Activated naive CD8-positive, alpha-beta T cell (primary cell): ENCODE data around the gene TAF11L7.
"Not testable (repeated sequence)": the region's sequence is repeated elsewhere in the genome, so short reads cannot be mapped to it uniquely, and the experiment has no call there.

Experiments used
- H3K27ac Mint-ChIP-seq: one replicate; pipeline ENCODE4 v1.8.0; 2021; ENCODE audit warnings: mixed read lengths
- H3K27me3 Mint-ChIP-seq: one replicate; pipeline ENCODE4 v1.8.0; 2021; ENCODE audit warnings: mixed read lengths
- H3K36me3 Mint-ChIP-seq: one replicate; pipeline ENCODE4 v1.8.0; 2021; ENCODE audit warnings: mixed read lengths
- H3K4me1 Mint-ChIP-seq: one replicate; pipeline ENCODE4 v1.8.0; 2021; ENCODE audit warnings: low read depth, mixed read lengths
- H3K4me3 Mint-ChIP-seq: one replicate; pipeline ENCODE4 v1.8.0; 2021; ENCODE audit warnings: mild to moderate bottlenecking, mixed read lengths
- H3K9me3 Mint-ChIP-seq: one replicate; pipeline ENCODE4 v1.8.0; 2021; ENCODE audit warnings: low read depth, mixed read lengths

The TAF11L7 gene

GRCh38 chr5:17585658-17586057, at the start of gene TAF11L7:
TSS of gene TAF11L7 (minus strand) at chr5:17585758.
- H3K9me3 Mint-ChIP-seq, H3K27me3 Mint-ChIP-seq, H3K4me1 Mint-ChIP-seq, H3K4me3 Mint-ChIP-seq, H3K27ac Mint-ChIP-seq, H3K36me3 Mint-ChIP-seq: not testable (repeated sequence)

GRCh38 chr5:17634160-17634559, 48.6 kb upstream of the TAF11L7 start, which contains the start of gene TAF11L14:
TSS of gene TAF11L14 (plus strand) at chr5:17634460.
- peaks cover 4% of the 10 kb centered on the region for H3K9me3 Mint-ChIP-seq

GRCh38 chr5:17631788-17632187, 46.2 kb upstream of the TAF11L7 start, which contains the start of gene TAF11L13:
TSS of gene TAF11L13 (plus strand) at chr5:17632088.
- not testable (repeated sequence) for H3K36me3 Mint-ChIP-seq, H3K9me3 Mint-ChIP-seq, H3K4me1 Mint-ChIP-seq, H3K4me3 Mint-ChIP-seq, H3K27me3 Mint-ChIP-seq, H3K27ac Mint-ChIP-seq

More at GRCh38 chr5:17634160-17634559, 48.6 kb upstream of the TAF11L7 start, which contains the start of gene TAF11L14:
- H3K4me3 Mint-ChIP-seq, result no peak within 1 kb of the TSS
- H3K36me3 Mint-ChIP-seq, result no peaks in the 10 kb centered on the region
- no peaks in the 10 kb centered on the region for H3K27me3 Mint-ChIP-seq
- H3K27ac Mint-ChIP-seq, result no peak within 1 kb of the TSS
- H3K4me1 Mint-ChIP-seq, result no peaks in the 10 kb centered on the region

GRCh38 chr5:17625686-17626085, 40.1 kb upstream of the TAF11L7 start:
- Mint-ChIP-seq H3K4me1 (no peaks in the 10 kb centered on the region), H3K27me3 (no peaks in the 10 kb centered on the region), H3K4me3 (no peak overlapping the region), H3K27ac (no peak overlapping the region), H3K9me3 (no peaks in the 10 kb centered on the region), H3K36me3 (no peaks in the 10 kb centered on the region)

- Mint-ChIP-seq H3K9me3 (peaks cover 3% of the 10 kb centered on the region), H3K4me3 (no peak overlapping the region), H3K4me1 (no peaks in the 10 kb centered on the region), H3K27ac (no peak overlapping the region), H3K36me3 (no peaks in the 10 kb centered on the region), H3K27me3 (no peaks in the 10 kb centered on the region)
Observed at GRCh38 chr5:17620627-17621026, 35.1 kb upstream of the TAF11L7 start.

GRCh38 chr5:17619354-17619753, 33.8 kb upstream of the TAF11L7 start:
- H3K9me3 Mint-ChIP-seq, result peaks cover 3% of the 10 kb centered on the region
- no peaks in the 10 kb centered on the region for H3K4me1 Mint-ChIP-seq
- no peaks in the 10 kb centered on the region for H3K36me3 Mint-ChIP-seq
- H3K4me3 Mint-ChIP-seq, result no peak overlapping the region
- no peaks in the 10 kb centered on the region for H3K27me3 Mint-ChIP-seq
- no peak overlapping the region for H3K27ac Mint-ChIP-seq

- H3K27me3 Mint-ChIP-seq, result no peaks in the 10 kb centered on the region
- peaks cover 4% of the 10 kb centered on the region for H3K9me3 Mint-ChIP-seq
- H3K27ac Mint-ChIP-seq, result no peak overlapping the region
- no peaks in the 10 kb centered on the region for H3K36me3 Mint-ChIP-seq
- no peaks in the 10 kb centered on the region for H3K4me1 Mint-ChIP-seq
- H3K4me3 Mint-ChIP-seq, result no peak overlapping the region
Observed at GRCh38 chr5:17614872-17615605, 29.5 kb upstream of the TAF11L7 start.

- not testable (repeated sequence) for H3K9me3 Mint-ChIP-seq, H3K27ac Mint-ChIP-seq, H3K36me3 Mint-ChIP-seq, H3K4me1 Mint-ChIP-seq, H3K27me3 Mint-ChIP-seq, H3K4me3 Mint-ChIP-seq
Observed at GRCh38 chr5:17610092-17610491, 24.5 kb upstream of the TAF11L7 start, which contains the start of gene TAF11L12. TSS of gene TAF11L12 (plus strand) at chr5:17610392.

- not testable (repeated sequence) for H3K36me3 Mint-ChIP-seq, H3K27ac Mint-ChIP-seq, H3K9me3 Mint-ChIP-seq, H3K4me3 Mint-ChIP-seq, H3K4me1 Mint-ChIP-seq, H3K27me3 Mint-ChIP-seq
Observed at GRCh38 chr5:17607461-17607860, 21.9 kb upstream of the TAF11L7 start.

GRCh38 chr5:17604951-17605350, 19.4 kb upstream of the TAF11L7 start:
- no peaks in the 10 kb centered on the region for H3K4me1 Mint-ChIP-seq
- H3K36me3 Mint-ChIP-seq, result no peaks in the 10 kb centered on the region
- H3K27me3 Mint-ChIP-seq, result no peaks in the 10 kb centered on the region
- no peak overlapping the region for H3K4me3 Mint-ChIP-seq
- H3K9me3 Mint-ChIP-seq, result peaks cover 7% of the 10 kb centered on the region
- H3K27ac Mint-ChIP-seq, result no peak overlapping the region

GRCh38 chr5:17603880-17604279, 18.3 kb upstream of the TAF11L7 start, which contains the start of gene TAF11L11:
TSS of gene TAF11L11 (plus strand) at chr5:17604183.
- not testable (repeated sequence) for H3K36me3 Mint-ChIP-seq, H3K9me3 Mint-ChIP-seq, H3K4me3 Mint-ChIP-seq, H3K27me3 Mint-ChIP-seq, H3K4me1 Mint-ChIP-seq, H3K27ac Mint-ChIP-seq

- not testable (repeated sequence) for H3K9me3 Mint-ChIP-seq, H3K4me1 Mint-ChIP-seq, H3K4me3 Mint-ChIP-seq, H3K27me3 Mint-ChIP-seq, H3K27ac Mint-ChIP-seq, H3K36me3 Mint-ChIP-seq
Observed at GRCh38 chr5:17597728-17598127, 12.2 kb upstream of the TAF11L7 start, which contains the start of gene TAF11L10. TSS of gene TAF11L10 (minus strand) at chr5:17597828.

- H3K27me3 Mint-ChIP-seq, H3K27ac Mint-ChIP-seq, H3K4me1 Mint-ChIP-seq, H3K4me3 Mint-ChIP-seq, H3K9me3 Mint-ChIP-seq, H3K36me3 Mint-ChIP-seq: not testable (repeated sequence)
Observed at GRCh38 chr5:17594255-17594654, 8.7 kb upstream of the TAF11L7 start, which contains the start of gene TAF11L9. TSS of gene TAF11L9 (minus strand) at chr5:17594394.

- H3K27ac Mint-ChIP-seq, H3K27me3 Mint-ChIP-seq, H3K9me3 Mint-ChIP-seq, H3K4me3 Mint-ChIP-seq, H3K4me1 Mint-ChIP-seq, H3K36me3 Mint-ChIP-seq: not testable (repeated sequence)
Observed at GRCh38 chr5:17590860-17591259, 5.3 kb upstream of the TAF11L7 start, which contains the start of gene TAF11L8. TSS of gene TAF11L8 (minus strand) at chr5:17590960.
